SK-N-DZ (cell line): ENCODE data around the gene HERPUD1.
"Not testable (repeated sequence)": the region's sequence is repeated elsewhere in the genome, so short reads cannot be mapped to it uniquely, and the experiment has no call there.

Experiments used
- DNase-seq: peaks from one replicate; pipeline ENCODE4 v3.0.0-alpha.2; 2015; ENCODE audit warnings: low spot score

HERPUD1 gene

DNA sequence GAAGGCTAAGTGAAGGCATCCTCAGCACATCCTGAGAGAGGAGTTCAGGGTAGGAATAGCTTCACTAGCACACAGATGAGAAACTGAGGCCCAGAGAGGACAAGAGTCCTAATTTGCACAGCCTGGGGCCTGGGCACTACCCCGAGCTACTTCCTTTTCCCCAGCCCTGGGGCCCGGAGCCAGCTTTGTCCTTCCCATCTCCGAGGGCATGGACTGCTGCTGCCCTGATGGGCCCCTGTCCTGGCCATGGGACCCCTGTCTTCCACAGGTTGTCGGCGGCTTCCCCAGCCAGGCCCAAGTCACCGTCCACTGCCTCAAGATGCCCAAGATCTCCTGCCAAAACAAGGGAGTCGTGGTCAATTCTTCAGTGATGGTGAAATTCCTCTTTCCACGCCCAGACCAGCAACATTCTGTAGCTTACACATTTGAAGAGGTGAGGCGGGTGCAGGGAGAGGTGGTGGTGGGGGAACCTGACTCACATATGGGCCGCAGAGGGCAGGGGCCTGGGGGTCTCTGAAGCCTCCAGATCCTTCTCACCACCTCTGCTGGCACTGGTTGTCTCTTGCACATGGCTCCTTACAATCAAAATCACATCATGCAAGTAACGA, 46.0 kb downstream of the HERPUD1 start:
- no peak for DNase-seq

DNA sequence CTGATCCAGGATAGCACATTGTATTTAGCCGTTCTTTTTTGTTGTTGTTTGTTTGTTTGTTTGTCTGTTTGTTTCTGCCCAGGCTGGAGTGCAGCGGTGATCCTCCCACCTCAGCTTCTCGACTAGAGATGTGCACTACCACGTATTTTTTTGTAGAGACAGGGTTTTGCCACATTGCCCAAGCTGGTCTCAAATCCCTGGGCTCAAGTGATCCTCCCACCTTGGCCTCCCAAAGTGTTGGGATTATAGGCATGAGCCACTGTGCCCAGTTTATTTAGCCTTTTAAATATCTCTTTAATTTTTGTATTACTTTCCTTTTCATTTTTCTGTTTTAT, 48.2 kb downstream of the HERPUD1 start:
- no peak for DNase-seq

DNA sequence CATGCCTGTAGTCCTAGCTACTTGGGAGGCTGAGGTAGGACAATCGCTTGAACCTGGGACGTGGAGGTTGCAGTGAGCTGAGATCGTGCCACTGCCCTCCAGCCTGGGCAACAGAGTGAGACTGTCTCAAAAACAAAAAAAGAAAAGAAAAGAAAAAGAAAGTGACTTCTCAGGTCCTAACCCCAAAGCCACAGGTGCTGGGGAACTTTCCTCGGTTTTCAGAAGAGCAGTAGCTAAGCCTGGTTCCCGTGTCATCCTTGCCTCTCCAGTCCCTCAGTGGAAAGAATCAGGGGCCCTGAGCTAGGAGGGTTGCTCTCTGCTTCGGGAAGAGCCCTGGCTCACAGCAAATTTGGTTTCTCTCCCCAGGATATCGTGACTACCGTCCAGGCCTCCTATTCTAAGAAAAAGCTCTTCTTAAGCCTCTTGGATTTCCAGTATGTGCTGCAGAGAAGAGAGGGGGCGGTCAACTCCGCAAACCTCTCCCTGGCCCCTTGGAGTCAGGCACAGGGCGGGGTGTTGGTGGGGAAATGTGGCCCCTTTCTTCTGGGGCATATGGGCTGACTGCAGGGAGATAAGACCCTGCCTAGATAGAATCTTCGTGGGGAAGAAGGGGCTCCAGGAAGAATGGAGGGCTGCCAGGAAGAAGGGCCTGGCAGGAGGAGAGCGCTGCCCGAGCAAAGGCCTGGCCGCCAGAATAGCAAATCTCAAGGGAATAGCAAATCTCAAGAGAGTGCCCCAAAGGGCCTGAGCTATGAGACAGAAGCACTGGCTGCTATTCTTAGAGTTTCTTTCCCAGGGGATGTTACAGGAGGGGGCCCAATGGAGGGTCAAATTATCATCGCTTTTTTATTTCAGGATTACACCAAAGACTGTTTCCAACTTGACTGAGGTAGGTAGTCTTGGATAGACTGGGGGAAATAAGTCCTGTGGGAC, 49.1 kb downstream of the HERPUD1 start:
- DNase-seq, result no peak

DNA sequence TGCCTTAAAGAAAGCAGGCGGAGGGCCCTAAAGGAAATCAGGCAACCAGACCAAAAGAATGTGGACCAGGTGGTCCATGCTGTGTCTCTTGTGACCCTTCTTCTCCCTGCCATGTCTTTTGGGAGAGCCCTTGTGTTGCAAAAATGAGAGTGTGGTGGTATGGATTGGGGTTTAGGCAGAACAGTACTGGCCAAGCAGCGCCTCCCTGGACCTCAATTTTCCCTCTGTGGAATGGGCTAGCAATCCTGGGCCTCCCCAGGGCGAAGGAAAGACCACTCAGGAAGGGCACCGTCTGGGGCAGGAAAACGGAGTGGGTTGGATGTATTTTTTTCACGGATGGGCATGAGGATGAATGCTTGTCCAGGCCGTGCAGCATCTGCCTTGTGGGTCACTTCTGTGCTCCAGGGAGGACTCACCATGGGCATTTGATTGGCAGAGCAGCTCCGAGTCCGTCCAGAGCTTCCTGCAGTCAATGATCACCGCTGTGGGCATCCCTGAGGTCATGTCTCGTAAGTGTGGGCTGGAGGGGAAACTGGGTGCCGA, 49.9 kb downstream of the HERPUD1 start:
- DNase-seq, result no peak

DNA sequence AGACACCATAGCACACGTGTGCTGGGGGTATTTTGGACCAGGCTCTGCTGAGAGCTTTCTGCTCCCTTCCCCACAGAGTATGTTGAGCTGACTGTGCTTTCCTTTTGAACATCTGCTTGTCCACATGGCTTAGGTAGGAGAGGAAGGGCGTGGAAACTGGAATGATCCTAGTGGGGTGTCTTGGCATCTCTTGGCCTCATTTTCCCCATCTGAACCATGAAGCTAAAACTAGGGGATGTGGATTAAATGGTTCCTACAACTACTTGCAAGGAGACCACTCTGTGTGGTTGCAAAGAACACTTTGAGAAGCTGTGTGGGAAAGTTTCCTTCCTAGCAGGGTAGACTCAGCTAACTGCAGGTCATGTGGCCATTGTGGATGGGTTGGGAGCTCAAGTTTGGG, 50.8 kb downstream of the HERPUD1 start:
- no peak for DNase-seq

DNA sequence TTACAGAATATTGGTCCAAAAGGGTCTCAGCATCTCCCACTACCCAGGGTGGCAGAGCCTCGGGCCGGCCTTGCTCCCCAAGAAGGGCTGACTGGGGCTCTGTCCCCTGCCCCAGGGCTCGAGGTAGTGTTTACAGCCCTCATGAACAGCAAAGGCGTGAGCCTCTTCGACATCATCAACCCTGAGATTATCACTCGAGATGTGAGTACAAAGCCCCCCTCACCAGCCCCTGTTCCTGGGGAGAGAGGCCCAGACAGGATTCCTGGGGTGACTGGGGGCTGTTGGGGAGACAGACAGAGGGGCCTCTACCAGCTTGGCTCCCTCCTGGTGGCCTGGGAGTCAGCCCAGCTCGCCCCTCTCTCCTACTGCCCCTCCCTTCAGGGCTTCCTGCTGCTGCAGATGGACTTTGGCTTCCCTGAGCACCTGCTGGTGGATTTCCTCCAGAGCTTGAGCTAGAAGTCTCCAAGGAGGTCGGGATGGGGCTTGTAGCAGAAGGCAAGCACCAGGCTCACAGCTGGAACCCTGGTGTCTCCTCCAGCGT, 51.3 kb downstream of the HERPUD1 start:
- no peak for DNase-seq

DNA sequence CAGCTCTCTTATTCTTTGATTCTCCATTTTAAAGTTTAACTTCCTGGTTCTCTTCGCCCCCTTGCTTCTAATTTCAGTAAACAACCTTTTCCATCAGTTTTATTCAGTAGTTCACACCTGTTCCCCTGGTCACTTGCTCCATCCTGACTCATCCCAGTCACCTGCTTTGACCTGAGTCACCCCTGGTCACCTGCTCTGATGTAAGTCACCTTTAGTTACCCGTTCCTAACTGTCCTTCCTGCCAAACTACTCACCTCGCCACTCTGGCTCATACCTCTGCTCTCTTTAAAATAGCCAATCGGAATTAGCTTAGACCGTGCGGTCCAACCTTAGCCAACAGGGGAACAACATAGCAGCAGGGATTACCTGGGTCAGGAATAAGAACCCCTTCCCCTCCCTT, 52.7 kb downstream of the HERPUD1 start:
- DNase-seq, result no peak

DNA sequence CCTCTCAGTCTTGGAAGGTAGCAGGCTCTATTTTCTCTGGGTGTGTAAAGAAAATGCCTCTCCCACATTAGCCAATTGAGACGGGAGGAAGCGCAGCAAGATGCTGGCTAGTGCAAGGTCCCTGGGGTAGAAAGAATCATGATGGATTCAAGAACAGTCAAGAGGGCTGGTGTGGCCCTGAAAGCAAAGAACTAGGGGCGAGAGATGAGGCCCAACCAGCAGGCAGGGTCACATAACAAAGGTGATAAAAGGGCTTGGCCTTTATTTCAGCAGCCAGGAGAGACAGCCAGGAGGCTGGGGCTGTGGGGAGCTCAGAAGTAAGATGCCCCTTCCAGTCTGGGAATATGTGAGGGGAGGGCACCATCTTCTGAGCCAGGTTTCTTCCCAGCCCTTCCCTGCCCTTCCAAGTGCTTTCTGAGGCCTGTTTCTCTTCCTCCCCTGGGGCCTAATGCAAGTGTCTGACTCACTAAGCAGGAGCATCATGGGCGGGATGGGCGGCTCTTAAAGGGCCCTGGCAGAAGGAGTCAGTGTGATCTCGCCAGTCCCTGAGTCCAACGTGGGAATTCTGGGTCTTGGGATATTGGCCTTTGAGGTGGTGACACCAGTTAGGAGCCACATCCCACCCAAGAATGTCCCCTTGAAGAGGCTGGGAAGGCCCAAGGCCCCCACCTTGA, 53.5 kb downstream of the HERPUD1 start:
- peak; percentile 45 for DNase-seq

DNA sequence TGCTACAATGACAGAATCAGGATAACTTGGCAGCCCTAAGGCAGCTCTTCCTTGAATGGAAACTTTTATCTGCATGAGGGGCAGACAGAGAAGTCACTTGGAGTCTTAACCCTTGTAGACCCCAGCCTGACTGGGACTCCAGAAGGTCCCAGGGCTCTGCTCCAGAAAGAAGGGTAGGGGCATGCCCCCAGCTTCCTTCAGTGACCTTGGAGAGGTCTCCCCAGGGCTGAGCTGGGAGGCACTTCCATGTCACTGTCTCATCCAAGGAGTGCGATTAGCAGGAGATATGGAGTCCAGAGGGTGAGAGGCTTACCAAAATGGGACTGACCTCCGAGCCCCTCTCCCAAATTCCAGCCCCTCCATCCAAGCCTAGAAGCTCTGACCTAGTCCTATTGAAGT, 54.0 kb downstream of the HERPUD1 start:
- DNase-seq, result no peak

DNA sequence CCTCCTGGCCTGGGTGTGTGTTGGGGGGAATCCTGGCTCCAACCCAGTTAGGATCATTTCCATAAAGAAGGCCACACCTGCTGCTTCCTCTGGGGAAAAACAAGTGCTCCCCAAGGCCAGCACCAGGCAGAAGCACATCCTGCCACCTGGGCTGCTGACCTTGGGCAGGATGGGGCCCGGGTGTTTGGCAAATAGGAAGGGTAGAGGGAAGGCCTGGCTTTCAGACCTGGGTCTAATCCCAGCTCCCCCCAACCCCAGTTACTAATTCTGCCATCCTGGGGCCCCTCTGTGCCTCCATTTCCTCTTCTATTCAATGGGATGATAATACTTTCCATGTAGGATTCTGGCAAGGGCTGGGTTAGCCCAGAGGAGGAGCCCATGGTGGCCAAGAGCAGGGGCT, 54.4 kb downstream of the HERPUD1 start:
- DNase-seq, result no peak

DNA sequence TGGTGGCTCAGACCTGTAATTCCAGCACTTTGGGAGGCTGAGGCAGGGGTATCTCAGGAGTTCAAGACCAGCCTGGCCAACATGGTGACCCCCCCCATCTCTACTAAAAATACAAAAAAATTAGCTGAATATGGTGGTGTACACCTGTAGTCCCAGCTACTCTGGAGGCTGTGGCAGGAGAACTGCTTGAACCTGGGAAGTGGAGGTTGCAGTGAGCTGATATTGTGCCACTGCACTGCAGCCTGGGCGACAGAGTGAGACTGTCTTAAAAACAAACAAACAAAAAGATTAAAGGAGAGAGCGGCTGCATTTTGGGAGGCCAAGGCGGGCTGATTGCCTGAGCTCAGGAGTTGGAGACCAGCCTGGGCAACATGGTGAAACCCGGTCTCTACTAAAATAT, 55.0 kb downstream of the HERPUD1 start:
- not testable (repeated sequence) for DNase-seq

DNA sequence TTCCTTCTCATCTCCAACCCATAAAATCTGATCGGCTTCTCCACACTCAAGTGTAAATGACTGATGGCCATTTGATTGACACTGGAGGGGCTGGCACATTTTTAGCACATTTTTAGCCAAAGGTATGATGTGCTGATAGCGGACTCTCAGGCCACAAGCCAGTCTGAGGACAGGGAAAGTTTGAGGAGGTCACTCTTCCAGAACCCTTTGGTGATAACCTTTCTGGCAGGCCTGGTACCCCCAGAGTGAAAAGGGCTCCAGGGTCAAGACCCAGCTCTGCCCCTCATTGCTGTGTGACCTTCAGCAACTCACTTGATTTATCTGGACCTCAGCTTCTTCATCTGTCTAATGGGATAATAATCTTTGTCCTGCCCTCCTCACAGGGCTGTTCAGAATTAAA, 55.8 kb downstream of the HERPUD1 start:
- DNase-seq, result no peak

DNA sequence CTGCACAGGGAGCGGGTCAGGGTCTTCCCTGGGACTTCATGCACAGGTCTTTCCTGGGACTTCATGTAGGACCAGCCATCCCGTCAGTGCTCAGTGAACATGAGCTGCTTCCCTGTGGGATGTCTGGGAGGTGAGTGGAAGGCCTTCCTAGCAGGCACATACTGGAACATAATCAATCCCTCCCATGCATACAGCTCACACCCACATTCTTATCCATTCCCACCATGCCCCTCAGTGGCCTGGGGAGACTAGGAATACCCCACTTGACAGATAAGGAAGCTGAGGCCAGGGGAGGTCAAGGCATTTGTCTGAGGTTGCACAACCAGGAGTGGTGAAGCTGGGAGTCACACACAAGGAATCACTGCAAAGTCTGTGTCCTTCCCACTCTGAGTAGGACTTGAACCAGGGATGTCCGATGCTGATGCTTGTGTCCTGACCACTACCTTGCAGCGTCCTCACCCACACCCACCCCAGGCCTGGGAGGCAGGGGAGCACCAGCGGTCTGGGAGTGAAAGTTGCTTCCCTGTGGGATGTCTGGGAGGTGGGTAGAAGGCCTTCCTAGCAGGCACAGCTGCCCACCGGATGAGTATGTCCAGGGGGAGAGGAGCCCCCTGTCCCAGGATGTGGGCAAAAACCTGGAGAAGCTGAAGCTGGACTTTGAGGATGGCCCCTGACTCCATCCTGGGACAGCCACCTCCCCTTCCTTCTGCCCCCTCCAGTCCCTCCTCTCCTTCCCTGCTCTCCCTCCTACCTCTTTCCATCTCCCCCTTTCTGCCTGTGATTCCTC, 56.4 kb downstream of the HERPUD1 start:
- no peak for DNase-seq

DNA sequence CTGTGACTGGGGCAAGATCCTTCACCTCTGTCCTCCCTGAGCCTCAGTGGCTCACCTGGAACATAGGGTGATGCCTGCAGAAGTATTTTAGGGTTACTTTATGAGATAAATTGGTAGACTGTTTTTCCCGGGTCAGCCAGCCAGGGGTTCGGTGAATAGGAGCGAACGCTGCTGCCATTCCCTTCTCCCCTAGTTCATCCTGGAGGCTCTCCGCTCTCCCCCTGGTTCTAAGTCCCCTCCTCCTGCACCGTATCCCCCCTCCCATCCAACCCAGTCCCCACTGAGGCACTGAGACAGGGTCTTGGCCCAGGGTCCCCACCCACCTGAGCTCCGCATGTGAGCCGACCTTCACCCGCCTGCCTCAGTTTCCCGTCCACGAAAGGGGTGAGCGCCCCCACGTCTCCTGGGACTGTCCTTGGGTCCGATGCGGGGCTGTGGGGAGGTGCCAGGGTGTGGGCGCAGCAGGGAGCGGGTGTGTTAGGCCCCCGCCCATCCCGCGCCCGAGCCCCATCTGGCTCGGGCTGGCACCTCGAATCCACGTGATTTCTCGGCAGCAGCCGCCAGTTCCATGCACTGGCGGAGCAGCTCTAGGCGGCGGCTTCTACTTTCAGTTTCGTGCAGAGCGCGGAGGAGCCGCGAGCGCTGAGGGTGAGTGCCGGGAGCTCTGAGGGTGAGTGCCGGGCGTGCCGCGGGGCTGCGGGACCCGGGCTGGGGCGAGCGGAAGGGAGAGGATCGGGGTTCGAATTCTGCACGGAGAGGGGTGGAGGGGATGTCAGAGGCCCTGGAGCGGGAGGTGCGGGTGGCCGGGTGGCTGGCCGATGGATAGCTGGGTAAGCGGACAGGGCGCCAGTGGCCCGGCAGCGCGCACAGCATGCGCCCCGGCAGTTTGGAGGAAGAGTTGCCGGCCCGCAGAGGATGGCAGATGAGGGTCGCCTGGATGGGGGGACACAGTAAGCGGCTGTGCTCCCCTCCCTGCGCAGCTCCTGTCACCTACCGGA, 57.3 kb downstream of the HERPUD1 start, which contains the start of gene NLRC5:
TSS of gene NLRC5 (plus strand) at position 610 of the 998 bp plus-strand sequence. CDS start 31,156 bp downstream, outside the sequence.
- DNase-seq, result peak; percentile 48

DNA sequence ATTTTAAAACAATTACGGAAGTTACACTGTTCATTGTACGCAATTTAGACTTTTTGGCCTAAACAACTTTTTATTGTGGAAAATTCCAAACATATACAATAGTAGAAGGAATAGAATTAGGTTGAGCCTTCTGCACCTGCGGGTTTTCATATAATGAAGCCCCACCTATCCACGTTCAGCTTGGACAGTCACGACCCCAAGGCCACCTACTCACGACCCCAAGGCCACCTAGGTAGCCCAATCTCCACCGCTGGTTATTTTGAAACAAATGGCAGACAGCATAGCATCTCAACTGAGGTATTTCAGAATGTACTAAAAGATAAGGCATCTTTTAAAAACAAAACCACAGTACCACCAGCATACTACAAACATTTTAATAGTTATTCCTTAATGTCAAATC, 58.0 kb downstream of the HERPUD1 start:
- no peak for DNase-seq

DNA sequence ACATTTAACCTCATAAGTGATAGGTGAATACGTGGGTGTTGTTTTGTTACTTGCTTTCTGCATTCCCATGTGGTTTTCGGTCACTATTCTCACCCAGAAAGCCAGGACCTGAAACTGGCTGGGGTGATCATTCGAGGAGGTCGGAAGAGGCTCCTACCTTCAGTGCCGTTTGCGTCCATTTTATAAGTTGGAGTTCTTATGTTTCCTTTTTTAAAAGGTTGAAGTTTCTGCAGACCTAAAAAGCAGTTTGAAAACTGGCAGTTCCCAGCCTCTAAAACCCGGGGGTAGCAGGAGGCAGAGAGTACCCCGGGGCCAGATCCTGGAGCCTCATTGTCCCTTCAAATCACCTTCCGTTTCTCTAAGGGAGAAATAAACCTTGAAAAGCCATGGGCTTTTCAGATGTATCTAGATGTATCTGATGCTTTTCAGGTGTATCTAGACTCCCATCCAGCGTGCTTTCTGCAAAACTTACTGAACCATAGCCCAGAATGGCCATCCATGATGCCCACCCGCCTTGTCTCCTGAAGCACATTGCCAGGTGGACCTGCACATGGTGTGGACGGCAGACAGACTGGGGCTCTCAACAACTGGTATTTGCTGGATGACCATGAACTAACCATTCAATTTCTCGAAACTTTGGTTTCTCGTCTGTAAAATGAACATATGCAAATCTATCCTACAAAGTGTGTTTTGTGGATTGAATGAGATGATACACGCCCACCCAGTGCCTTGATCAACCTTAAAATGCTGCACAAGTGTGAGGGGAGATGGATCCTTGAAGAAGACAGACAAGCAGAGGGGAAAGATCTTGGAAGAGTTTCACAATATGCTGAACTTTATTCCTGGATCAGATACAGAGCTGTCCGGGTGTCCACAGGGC, 58.7 kb downstream of the HERPUD1 start:
- no peak for DNase-seq

DNA sequence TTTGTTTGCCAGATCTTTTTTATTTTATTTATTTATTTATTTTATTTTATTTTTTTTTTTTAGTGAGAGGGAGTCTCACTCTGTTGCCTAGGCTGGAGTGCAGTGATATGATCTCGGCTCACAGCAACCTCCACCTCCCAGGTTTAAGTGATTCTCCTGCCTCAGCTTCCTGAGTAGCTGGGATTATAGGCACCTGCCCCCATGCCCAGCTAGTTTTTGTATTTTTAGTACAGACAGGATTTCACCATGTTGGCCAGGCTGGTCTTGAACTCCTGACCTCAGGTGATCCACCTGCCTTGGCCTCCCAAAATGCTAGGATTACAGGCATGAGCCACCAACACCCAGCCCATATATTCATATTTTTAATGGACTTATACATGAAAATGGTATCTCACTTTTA, 60.5 kb downstream of the HERPUD1 start:
- not testable (repeated sequence) for DNase-seq

DNA sequence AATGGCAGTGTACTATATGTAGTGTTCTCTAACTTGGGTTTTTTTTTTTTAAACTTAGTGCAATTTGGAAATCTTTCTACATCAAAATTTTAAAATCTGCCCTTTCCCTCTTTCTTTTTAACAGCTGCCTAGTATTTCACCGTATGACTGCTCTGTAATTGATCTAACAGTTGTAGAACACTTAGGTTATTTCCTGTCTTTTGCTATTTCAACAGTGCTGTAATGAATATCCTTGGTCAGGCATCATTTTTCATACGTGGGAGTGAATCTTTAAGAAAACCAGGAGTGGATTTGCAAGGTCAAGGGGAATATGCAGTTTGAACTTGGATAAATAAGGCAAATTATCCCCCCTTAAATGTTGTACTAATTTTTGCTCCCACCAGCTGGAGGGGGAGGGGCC, 61.3 kb downstream of the HERPUD1 start:
- no peak for DNase-seq

DNA sequence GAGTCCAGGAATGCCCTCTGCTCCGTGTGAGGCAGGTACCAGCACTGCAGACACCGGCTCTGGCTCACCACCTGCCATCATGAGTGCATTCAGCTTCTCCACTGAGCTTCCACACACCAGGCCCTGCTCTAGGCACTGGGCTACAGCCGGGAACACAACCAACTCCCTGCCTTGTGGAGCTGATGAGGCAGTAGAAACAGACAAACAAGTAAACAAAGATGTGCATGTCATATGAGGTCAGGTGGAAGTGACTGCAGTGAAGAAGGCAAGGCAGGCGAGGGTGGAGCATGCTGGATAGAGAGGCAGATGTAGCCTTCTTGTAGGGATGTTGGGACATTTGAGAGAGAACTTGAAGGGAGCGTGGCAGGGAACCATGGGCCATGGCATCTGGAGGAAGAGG, 62.4 kb downstream of the HERPUD1 start:
- DNase-seq, result no peak
